ENCODE measurements around the gene TIGD6.

The TIGD6 gene

DNA sequence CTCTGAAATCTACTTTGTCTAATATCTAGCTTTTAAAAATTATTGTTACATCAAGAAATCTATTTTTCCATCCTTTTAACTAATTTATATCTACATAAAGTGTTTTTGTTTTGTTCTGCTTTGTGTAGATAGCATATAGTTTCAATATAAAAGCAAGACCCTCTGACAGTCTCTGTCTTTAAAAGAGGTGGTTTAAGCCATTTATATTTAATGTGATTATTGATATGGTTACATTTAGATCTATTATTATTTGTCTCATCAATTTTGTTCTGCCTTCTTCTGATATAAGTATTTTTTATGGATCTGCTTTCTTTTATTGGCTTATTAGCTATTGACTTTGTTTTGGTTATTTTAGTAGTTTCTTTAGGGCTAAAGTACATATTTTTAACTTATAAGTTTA is 16.1 kb upstream of the TIGD6 start:
- DNase-seq (ENCODE audit: low spot score), result no peak

DNA sequence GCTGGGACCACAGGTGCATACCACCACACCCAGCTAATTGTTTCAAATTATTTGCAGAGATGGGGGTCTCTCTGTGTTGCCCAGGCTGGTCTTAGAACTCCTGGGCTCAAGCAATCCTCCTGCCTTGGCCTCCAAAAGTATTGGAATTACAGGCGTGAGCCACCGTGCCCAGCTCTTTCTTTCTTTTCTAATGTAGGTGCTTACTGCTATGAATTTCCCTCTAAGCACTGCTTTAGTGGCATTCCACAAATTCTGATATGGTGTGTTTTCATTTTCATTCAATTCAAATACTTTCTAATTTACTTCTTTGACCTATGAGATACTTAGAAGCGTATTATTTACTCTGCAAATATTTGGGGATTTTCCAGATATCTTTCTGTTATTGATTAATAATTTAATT is 15.0 kb upstream of the TIGD6 start:
- DNase-seq (ENCODE audit: low spot score), result no peak

DNA sequence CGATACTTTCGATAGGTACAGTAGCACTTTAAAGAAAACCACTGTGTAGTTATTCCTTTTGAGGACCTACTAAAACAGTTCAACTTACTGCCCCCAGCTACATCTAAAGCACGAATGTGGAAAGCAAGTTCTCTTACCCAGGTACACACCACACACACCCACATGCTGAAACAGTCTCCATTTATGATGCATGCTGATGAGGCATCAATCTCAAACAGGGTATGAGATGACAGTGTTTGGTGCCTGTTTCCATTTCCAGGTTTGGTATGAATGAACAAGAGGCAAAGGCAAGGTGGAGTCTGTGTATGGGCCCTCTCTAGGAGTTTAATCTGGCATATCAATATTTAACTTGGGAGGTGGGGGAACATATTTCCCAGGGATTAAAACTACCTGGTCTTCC is 14.0 kb upstream of the TIGD6 start:
- no peak for DNase-seq (ENCODE audit: low spot score)

DNA sequence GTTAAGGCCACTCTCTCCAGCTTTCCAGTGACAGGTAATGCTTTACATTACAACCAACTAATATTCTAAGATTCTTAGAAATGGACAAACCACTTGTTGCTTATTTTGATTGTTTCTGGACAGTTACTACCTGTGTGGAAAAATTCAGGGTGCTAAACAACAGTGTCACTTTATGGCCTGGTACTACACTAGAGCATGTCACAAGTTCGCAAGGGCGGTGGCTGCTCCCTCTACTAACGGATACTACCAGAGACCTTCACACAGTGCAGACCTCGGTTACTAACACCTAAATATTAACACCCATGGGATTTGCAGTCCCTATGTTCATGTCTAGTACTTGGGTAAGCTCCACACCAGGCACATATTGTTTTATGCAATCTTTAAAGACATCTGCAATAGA is 13.5 kb upstream of the TIGD6 start:
- DNase-seq (ENCODE audit: low spot score), result no peak

DNA sequence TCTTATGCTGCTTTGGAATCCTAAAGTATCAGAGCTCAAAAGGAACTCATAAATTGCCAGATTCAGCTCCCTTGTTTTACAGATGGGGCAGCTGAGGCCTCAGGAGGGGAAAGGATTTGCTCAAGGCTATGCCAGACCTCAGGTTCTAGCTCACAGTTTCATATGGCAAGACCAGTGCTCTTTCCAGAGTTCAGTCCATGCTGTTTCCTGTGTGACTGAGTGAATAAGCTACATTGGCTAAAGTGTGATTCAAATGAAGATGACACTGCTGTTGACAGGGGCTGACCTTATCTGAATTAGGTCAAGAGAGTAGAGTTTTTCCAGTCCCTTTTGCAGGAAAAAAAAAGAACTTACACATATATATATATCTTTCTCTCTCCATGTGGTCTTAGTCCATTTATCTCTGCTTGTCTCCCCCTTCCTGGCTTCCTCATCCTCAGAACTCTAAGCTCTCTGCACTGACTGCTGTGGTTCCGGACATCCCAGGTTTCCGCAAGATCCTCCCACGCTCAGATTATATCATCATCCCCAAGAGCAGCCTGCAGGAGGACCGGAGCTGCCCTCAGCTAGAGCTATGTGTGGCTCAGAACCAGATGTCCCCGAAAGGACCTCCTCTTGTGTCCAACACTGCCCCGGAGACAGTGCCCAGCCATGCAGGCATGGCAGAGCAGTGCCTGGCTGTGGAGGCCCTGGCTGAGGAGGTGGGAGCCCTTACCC is 9.4 kb upstream of the TIGD6 start:
- no peak for DNase-seq (ENCODE audit: low spot score)

DNA sequence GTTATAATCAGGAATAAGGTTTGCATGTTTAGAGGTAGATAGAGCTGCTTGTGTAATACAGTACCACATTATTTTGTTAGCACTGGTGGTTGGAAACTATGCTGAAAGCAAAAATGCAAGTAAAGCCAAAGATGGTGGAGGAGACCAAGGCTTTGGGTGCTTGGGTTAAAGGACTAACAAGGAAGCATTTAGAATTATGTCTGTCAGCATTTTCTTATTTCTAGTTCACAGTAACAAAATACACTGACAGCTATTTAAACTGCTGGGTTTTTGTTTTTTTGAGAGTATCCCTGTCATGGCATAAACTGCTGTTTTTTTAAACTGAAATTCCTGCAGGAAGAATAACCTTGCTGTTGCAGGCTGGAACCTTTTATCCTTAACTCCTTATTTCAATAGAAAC is 6.6 kb upstream of the TIGD6 start:
- DNase-seq (ENCODE audit: low spot score), result no peak

DNA sequence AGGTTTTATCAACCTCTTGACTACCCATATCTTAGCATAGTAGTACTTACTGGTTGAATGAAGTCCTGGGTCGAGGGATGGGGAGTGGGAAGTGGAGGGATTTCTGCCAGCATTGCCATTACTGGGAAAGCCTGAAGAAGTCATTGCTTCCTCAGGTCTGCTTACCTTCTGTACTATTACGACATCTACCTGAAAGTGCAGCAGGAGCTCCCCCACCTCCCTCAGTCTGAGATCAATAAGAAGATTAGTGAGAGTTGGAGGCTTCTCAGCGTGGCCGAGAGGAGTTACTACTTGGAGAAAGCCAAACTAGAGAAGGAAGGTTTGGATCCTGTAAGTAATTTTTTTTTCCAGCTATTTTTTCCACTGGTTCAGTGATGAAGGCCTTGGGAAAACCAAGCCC is 5.9 kb upstream of the TIGD6 start:
- DNase-seq (ENCODE audit: low spot score), result no peak

DNA sequence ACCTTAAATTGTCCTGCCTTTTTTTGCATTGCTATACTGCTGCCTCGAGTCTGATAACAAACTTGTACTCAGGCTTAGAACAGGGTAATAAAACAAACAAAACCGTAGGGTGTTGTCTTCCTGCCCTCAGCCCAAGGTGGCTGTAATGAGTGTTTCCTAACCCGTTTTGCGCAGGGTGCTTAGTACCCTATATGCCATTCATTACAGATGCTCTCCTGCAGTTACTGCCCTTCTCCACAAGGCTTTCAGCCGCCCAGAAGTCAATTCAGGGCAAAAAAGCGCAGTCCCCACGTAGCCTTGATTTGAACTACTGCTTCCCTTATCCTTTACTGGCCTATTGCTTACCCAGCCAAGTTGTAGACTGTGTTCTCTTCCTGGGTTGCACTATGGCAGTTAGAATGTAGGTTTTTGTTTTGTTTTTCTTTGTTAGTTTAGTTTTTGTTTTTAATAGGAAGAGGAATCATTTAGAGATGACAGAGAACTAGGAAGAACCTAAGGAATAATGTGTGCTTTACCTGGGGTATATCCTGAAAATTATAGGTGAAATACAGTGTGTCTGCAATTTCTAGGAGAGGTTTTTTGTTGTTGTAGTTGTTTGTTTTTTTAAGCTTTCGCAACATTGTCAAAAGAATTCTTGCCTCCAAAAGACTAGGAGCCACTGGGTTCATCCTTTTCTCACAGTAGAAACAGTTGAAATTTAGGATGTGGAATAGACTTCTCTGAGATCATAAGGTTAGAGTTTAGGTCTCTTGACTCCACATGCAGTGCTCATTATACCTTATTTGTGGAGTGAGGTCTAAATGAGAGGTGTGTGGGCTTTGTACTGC is 1.4 kb upstream of the TIGD6 start:
- DNase-seq (ENCODE audit: low spot score), result no peak

DNA sequence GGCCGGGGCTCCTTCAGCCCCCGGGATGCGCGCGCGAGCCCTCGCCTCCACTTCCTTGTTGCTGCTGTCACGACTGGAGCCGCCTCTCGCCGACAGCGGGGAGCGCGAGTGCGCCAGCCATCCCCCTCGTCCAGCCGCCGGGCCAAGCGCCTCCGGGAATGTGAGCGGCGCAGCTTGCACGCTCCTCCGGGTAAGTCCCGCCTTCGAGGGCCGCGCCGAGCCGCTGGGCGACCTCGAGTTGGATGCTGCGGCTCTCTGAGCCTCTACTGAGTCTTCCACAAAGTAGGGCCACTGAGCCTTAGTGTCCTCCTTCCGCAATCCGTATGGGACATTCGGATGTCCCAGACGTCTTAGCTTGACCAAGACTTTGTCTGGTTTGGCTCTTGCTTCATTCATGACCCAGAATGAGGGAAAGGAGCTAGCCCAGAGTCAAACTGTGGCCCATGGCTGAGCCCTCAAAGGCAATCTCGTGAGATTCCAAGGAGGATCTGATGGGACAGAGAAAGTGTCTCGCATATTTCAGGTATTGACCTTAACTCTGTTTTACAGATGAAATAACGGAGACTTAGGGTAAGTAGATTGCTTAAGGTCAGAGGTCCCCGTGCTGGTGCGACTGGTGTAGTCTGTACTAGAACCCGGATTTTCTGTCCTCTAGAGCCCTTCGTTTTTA is 671 bp upstream of the TIGD6 start:
- no peak for DNase-seq (ENCODE audit: low spot score)

DNA sequence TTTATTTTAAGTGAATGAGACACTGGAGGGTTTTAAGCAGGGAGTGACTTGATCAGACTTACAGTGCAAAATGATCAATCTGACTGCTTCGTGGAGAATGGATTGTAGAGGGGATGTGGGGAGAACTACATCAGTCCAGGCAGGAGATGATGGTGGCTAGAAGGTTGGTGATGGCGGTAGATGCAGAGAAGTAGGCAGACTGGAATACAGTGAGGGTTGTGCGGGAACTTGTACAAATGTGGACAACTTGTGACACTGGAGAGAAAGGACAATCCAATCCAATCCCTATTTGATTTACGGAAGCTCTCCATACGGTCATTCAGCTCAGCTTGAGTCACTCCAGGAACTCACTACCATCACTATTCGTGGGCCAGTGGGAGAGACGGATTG is 593 bp downstream of the TIGD6 start:
- no peak for DNase-seq (ENCODE audit: low spot score)

DNA sequence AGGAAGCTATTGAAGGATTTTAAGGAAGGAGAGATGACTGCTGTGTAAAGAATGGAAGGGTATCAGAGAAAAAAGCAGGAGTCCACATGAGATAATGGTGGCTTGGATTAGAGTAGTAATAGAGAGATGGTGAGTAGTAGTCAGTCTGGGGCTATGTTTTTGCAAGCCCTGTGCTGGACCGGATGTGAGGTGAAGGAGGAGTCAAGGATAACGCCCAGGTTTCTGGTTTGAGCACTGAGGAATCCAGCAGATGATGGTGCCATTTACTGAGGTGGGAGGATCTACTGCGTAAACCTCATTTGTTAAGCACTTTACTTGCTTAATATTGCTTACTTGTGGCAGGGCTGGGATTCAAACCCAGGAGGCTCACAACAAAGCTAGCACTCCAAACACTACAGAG is 1.1 kb downstream of the TIGD6 start:
- DNase-seq (ENCODE audit: low spot score), result no peak

DNA sequence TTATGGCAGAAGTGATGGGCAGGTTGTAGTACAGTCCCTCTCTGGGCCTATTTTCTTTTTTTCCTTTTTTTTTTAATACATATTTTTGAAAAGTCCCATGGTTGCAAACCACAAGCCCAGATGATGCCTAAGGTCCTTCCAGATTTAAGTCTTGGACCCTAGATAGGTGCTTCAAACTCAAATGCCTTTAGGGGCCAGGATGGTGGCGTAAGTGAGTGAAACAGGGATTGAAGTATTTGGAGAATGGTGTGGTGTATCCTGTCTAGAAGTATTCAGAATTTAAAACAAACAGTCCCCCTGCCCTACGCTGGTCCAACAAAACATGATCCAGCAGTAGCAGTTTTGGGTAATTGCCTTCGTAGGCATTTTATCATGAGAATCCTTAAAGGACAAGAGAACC is 2.2 kb downstream of the TIGD6 start:
- no peak for DNase-seq (ENCODE audit: low spot score)

DNA sequence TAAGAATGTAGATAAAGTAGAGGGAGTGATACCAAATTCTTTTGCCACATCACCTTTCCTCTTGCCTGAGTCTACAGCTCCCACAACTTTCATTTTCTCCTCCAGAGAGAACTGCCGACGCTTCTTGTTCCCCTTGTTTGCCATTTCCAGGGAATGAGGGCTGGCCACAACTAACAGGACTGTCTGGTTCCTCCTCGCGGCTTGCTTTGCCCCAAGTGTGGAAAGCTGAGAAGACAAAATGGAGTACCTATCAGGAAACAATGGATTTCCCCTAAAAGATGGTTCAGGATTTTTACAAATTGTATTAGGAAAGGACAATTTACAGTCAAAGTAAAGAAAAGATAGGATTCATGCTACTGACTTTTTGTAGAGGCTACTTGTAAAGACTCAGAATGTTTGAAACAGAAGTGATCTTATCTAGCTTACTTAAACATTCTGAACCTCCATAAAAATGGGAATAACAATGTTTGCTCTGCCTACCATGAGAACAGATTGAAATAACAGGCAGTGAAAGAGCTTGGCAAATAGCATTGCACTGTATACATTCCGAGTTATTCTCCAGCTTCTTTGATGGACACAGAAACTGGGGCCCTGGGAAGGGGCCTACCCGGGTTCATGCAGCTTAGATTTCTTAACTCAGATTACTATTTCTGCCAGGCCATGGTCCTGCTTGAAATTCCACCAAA is 4.1 kb downstream of the TIGD6 start:
- no peak for DNase-seq (ENCODE audit: low spot score)

DNA sequence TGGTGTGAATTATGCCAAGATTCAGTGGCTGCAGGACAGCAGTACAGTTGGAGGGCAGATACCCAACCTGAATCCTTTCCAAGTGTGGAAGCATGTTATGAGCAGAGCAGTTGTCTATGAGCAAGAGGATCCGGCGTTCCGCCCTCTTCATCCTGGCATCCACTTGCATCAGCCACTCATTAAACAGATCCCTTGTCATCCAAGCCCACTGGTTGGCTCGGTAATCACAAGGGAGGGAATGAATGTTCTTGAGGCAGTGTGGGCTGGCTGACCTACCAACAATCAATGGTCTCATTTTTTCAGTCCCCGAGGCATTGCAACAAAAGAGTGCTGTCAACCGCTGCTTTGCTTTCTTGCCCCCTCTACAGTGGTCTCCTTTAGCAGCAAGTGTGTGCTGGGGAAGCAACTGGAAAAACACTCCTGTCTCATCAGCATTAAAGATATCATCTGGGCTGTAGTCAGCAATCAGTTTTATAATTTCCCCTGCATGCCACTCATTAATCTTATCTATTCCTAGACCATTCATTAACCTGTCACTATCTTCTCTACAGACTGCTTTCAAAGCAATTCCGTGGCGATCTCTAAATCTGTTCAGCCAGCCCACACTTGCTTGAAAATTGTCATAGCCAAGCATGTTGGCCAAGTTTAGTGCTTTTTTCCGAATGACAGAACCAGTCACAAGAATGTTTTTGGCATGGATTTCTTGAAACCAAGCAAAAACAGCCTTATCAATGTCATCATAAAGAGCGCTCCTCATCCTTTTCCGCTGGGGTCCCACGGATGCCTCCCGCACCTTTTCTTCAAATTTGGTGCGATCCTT is 4.9 kb downstream of the TIGD6 start:
- DNase-seq (ENCODE audit: low spot score), result no peak

DNA sequence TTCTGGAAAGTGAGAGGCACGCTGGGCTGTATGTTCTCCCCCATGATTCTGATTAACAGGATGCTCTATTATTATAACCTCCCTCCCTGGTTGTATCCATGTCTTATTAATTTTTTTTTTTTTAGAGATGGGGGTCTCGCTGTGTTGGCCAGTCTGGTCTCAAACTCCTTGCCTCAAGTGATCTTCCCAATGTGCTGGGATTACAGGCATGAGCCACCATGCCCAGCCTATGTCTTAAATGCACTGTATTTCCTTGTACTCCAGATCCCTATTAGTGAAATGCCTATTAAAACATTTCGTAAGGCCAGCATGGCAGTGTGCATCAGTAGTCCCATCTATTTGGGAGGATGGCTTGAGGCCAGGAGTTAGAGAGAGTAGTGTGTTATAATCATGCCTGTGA is 7.0 kb downstream of the TIGD6 start:
- no peak for DNase-seq (ENCODE audit: low spot score)

DNA sequence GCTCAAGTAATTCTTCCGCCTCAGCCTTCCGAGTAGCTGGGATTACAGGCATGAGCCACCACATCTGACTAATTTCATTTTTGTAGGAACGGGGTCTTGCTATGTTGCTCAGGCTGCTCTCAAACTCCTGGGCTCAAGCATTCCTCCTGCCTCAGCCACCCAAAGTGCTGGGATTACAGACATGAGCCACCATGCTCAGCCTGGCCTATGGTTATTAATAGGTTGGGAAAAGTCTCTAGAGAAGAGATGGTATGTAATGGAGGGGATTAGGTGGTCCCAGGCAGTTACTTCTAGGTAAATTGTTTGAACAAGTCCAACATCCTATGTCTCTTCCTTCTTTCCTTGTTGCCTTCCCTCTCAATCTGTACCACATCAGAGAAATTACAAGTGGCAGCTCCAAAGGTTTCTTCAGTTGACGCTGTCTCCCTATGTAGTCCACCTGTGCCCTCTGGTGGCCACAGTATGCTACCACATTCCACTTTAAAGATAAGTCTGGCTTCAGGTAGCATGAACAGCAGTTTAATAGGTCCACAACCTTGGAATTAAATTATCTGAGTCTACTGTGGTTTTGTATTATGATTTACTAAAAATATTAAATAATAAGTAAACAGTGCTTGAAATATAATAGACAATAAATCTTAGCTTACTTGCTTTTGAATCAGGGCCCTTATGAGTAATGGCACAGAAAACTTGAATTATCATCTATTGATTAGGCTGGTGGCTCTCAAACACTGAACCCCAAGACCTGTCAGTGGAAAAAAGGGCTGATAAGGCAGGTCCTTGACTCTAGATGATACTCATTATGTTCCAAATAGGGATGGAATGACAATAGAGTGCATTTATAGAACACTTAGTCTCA is 9.7 kb downstream of the TIGD6 start:
- DNase-seq (ENCODE audit: low spot score), result no peak

DNA sequence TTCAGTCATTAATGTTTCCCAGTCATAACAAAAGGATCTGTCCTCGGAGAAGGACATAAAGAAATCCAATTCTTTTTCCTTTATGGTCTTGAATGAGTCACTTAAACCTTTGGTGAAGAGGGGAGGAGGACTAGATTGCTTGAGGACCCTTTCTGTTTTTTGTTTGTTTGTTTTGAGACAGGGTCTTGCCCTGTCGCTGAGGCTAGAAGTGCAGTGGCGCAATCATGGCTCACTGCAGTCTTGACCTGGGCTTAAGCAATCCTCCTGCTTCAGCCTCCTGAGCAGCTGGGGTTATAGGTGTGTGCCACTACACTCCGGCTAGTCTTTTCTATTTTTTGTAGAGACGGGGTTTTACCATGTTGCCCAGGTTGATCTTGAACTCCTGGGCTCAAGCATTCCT is 12.3 kb downstream of the TIGD6 start:
- no peak for DNase-seq (ENCODE audit: low spot score)

DNA sequence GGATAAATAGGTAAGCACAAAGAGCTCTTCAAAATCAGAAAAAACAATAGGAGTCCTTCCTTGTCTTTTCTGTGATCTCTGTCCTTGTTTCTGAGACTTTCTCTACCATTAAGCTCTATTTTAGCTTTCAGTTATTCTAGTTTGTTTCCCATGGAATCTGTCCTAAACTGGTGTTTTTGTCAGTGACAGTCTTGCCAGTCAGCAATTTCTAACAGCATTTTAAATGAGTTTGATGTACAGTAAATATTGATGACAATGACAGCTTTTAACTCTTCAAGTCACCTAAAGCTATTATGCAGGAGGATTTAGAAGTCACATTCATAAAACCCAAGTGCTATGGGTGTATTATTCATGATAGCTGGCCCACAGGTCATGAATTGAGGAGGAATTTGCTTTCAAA is 17.9 kb downstream of the TIGD6 start:
- DNase-seq (ENCODE audit: low spot score), result no peak

DNA sequence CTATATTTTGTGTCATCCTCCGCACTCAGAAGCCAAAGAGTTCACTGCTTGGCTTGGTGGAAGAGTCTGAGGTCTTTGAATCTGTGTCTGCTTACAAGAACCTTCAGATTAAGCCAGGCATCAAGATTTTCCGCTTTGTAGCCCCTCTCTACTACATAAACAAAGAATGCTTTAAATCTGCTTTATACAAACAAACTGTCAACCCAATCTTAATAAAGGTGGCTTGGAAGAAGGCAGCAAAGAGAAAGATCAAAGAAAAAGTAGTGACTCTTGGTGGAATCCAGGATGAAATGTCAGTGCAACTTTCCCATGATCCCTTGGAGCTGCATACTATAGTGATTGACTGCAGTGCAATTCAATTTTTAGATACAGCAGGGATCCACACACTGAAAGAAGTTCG is 19.2 kb downstream of the TIGD6 start:
- DNase-seq (ENCODE audit: low spot score), result no peak

DNA sequence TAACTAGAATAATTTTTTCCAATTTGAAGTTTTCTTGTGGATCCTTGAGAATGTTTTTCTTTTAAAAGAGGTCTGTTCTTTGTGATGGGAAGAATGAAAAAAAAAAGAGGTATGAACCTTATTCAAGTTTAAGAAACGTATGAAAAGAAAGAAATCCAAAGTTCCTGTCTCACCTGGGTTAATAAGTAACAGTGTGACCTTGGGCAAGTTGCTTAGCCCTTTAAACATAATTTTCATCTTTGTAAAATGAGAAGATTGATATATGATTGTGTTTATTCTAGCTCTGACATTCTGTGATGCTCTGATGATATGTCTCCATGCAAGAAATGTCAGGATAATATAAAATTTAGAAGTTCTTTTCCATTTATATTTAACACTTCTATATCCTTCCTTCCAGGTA is 20.6 kb downstream of the TIGD6 start:
- DNase-seq (ENCODE audit: low spot score), result no peak

DNA sequence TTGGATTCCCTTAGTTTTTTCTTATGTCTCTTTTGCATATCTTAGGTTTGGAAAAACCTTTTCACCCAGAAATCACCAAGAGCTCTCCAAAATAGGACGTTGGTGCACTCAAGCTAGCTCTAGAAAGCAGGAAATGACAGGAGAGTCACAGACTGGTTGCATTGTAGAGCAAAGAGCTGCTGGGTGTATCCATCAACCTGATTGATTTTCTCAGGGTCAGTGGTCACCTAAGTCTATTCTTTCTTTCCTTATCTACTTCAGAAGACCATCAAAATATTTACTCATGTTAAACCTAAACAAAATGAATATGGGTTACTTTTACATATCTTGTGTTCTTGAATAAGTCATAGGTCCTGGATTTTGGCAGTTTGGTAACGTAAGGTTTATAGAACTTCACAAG is 25.0 kb downstream of the TIGD6 start:
- DNase-seq (ENCODE audit: low spot score), result no peak
